Adrenal gland (tissue), 5 donors: ENCODE measurements around the gene TPP2.

Experiments
- POLR2A ChIP-seq, 2 donors: fragments of 450-650 bp; IDR thresholded peaks; one replicate each; pipeline ENCODE4 v1.6.1; 2017; ENCODE audit warnings: antibody characterized with exemption in 2 of 2, mild to moderate bottlenecking in 2 of 2, moderate library complexity in 1 of 2
- TF ChIP-seq, protein P1 (sequence below), 6 experiments: fragments of 450-650 bp in 4 of 6; fragments of 200-600 bp in 2 of 6; sonication (generic) in 1 of 6; IDR thresholded peaks; 1 replicate in 5 of 6; 2 replicates in 1 of 6; pipeline versions ENCODE4 v1.5.1 to v1.8.0; 2016 to 2021; ENCODE audit warnings: antibody characterized with exemption in 6 of 6, mild to moderate bottlenecking in 2 of 6, moderate library complexity in 1 of 6
- donor health status: DM: no; HTN: no; CAD: no.

DNA sequence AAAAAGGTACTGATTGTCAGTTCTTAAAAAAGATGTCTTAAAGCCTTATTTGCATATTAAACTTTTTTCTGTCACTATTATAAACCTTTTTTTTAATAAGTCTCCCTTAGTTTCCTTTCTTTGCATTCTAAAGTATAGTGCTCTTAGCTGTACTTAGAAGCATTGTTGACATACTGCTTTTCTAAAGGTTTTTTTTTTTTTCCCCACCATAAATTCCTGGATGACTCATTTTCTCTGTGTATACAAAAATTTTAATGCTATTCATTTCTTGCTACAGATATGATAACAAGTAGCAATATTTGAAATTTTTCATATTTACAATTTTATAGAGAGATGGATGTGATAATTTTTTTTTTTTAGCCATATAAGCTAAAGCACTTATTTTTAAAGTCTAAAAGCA, 54.6 kb downstream of the TPP2 start:
- TF ChIP-seq, protein P1, sequence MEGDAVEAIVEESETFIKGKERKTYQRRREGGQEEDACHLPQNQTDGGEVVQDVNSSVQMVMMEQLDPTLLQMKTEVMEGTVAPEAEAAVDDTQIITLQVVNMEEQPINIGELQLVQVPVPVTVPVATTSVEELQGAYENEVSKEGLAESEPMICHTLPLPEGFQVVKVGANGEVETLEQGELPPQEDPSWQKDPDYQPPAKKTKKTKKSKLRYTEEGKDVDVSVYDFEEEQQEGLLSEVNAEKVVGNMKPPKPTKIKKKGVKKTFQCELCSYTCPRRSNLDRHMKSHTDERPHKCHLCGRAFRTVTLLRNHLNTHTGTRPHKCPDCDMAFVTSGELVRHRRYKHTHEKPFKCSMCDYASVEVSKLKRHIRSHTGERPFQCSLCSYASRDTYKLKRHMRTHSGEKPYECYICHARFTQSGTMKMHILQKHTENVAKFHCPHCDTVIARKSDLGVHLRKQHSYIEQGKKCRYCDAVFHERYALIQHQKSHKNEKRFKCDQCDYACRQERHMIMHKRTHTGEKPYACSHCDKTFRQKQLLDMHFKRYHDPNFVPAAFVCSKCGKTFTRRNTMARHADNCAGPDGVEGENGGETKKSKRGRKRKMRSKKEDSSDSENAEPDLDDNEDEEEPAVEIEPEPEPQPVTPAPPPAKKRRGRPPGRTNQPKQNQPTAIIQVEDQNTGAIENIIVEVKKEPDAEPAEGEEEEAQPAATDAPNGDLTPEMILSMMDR (IDR thresholded peaks at IDR 0.05): no peak
- TF ChIP-seq POLR2A (IDR thresholded peaks at IDR 0.05): no peak
